Activated T-cell treated with anti-CD3 and anti-CD28 coated beads, Interleukin-2, amount 50 U/mL, for 48 hours (primary cell): ENCODE results near the gene CTNNA3.
"Not testable (repeated sequence)": the region's sequence is repeated elsewhere in the genome, so short reads cannot be mapped to it uniquely, and the experiment has no call there.

Source experiments
- DNase-seq, 2 experiments: peaks; one replicate each; pipeline ENCODE4 v3.0.0-alpha.2; 2020

The CTNNA3 gene

DNA sequence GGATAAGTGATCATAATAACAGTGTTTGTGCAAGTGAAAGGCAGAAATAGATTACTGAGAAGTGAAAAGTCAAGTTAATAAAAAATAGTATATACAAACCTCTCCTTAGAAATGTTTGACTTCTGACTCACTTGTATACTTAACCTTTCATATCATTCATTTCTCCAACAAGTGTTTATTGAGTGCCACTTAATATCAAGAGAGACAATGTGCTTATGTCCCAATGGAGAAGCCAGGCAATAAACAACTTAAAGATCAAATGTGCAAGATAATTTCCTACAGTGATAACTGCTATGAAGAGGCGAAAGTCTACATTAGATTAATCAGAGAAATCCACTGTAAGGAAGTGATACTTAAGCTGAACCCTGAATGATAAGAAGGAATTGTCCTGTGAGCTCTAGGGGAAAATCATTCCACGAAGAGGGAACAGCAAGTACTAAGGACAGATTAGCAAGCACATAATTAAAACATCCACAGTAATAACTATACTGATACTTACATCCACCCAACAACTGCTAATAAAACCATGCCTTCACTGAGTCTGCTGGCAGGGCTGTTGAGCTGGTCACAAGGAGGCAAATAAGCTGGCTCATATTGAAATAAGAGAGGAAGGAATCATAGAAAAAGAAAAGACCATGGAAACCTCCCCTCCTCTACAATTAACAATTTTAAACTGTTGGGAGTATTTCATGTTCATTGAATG lies 203.5 kb downstream of the CTNNA3 start:
- DNase-seq, result no peak

DNA sequence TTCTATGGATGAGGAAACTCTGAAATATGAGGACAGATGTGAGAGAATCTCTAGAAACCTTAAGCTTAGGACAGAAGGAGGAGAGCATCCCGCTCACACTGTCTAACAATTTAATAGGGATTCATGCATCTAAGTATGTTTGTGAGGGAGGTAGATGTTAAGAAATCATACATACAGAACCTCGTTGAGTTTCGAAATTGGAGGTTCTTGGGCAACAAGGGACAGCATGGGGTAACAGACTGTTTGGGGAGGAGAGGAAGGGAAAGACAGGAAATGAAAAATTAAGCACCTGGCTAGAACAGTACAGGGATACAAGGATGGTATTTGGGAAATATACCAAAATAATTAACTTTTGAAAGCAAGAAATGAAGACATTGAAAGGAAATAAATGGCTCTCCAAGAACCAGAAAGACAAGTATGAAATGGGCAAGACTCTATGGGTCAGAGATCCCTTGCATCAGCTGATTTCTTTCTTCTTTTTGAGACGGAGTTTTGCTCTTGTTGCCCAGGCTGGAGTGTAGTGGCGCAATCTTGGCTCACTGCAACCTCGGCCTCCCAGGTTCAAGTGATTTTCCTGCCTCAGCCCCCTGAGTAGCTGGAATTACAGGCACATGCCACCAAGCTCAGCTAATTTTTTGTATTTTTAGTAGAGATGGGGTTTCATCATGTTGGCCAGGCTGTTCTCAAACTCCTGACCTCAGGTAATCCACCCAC lies 207.9 kb downstream of the CTNNA3 start:
- no peak for DNase-seq

DNA sequence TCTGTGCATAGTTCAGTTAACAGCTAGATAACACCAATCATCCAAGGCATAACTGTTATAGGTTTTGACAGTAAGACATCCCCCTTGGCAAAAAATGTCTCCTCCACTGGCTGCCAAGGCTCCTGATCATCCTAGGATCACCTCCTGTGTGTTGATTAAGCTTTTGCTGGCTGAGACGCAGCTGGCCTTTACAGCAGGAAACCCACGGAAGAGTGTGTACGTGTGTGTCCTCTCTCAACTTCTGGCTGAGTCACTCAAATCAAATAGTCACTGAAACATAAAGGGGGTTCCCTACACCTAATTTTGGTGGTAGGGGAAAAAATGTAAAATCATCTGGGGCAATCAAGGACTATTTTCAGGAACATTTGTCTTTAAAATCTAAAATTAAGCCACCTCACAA lies 208.8 kb downstream of the CTNNA3 start:
- DNase-seq, result no peak

DNA sequence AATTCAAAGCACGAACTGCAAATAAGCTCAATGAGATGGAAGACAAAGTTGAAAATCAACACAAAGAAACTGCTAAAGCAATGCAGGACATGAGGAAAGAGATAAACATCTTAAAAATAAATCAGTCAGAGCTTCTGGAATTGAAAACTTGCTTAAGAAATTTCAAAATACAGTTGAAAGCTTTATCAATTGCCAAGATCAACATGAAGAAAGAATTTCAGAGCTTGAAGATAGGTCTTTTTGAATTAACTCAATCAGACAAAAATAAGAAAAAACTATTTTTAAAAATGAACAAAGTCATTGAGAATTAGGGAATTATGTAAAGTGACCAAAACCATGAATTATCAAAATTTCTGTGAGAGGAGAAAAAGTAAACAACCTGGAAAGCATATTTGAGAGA lies 218.1 kb downstream of the CTNNA3 start:
- DNase-seq, result no peak

DNA sequence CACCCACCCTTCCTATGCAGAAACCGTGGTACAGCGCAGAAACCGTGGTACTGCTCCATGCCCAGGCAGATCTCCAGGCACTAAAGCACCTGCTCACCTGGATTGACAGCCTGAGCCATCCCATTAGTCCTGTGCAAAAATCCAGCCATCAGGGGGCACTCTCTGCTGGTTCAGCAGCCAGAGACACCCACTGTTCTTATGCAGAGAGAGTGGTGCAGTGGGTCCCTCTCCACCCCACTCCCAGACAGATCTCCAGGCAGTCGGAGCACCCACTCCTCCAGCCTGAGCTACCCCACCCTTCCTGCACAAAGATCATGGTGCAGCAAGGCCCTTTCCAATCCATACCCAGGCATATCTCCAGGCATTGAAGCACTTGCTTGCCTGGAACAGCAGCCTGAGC lies 219.8 kb downstream of the CTNNA3 start:
- DNase-seq, result no peak

DNA sequence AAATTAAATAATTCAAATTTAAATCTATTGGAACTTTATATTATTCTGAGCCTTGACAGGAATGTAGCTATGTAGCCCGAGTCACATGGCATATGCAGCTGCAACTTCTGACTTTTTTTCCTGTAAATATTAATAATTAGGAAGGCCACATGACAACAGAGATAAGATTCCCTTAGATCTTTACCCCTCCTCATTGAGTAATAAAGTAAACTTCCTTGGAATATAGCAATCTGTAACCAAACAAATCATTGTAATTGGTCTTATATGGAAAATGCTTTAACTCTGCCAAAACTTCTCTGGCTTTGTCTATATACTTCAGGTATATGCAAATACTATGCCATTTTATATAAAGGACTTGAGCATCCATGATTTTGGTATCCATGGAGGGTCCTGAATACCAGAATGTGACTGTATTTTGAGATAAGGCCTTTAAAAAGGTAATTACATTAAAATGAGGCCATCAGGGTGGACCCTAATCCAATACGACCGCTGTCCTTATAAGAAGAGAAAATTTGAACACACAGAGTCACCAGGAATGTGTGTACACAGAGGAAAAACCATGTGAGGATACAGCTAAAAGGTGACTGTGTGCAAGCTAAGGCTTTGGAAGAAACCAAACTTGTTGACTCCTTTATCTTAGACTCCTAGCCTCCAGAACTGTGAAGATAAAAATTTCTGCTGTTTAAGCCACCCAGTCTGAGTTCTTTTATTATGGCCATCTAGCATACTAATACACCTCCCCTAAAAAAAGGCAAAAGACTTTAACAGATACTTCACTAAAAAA lies 222.0 kb downstream of the CTNNA3 start:
- no peak for DNase-seq

DNA sequence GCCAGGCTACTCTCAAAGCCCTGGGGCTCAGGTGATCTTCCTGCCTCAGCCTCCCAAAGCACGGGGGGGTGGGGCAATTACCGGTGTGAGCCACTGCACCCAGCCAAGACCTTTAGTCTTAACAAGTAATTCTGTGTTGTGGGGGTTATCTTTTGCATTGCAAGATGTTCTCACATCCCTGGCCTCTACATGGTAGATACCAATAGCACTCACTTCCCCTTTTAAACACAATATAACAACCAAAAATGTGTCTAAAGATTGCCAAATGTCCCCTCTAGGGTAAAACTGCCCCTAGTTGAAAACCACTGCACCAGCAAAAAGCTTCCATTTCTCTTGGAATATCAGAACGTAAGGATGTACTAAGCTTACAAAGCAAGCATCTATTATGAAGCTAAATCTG lies 225.0 kb downstream of the CTNNA3 start:
- DNase-seq, result no peak

DNA sequence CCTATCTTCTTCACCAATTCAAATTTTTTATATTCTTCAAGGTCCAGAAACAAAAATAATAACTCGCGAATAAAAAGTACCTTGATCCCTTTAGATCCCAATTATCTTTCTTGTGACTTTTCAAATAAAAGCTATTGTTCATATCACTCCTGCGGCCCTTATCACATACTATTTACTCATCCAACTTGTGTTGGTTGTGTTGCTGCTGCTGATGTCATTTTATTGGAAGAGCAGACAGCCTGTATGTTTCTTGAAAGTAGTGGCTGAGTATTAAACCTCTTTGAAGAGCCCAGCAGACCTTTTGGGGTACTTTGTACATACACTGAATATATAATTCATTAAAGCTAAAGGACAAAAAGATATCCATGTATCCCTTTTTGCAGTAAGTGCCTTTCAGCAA lies 231.7 kb downstream of the CTNNA3 start:
- no peak for DNase-seq

DNA sequence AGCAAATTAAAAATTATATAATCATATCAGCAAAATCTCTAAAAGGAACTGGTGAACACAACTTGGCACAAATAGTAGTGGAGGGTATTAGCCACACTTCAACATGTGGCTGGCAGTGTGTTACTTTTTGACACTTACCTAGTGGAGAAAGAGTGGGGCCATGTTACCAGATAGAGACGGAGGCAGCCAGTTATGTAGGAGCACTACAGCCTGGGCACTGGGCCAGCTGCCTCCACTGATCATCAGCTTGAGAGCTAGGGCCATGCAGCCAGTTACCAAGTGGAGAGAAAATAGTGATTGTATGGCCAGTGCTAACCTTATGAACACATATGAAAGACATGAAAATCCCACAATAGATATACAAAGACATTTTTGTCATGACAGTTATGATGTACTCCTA lies 243.1 kb downstream of the CTNNA3 start:
- DNase-seq, result no peak

DNA sequence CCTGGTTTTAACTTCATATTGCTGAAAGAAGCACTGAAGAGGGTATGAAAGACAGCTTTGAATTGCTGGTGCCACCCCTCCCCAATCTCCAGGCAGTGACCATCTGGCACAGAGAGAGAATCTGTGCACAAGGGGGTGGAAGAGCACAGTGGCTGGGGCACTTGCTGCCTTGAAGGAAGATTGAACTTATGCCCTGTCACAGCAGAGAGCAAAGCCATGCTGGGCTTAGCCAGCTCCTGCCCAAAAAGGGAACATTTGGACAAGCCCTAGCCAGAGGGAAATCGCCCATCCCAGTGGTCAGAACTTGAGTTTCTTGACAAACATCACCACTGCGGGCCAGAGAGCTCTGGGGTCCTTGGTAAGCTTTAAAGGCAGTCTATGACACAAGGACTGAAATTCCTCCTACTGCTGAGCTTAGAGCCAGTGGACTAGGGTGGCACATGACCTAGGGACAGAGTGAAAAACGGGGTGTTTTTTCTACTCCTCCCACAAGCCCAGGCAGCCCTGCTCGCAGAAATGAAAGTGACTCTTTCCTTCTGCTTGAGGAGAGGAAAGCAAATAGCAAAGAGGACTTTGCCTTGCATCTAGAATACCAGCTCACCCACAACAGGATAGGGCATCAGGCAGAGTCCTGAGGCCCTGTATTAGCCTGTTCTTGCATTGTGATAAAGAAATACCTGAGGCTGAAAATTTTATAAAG lies 257.2 kb downstream of the CTNNA3 start:
- DNase-seq, result no peak

DNA sequence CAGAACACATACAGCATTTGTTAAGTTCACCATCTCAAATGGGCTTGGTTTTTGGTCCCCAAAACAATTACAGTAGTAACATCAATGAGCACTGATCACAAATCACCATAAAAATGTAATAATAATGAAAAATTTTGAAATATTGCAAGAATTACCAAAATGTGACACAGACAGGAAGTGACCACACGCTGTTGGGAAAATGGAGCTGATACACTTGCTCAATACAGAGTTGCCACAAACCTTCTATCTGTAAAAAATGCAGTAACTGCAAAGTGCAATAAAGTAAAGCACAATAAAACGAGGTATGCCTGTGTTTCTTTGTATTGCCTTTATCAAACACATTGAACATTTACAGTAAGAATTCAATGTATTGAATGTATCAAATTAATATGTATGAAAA lies 262.7 kb downstream of the CTNNA3 start:
- no peak for DNase-seq

DNA sequence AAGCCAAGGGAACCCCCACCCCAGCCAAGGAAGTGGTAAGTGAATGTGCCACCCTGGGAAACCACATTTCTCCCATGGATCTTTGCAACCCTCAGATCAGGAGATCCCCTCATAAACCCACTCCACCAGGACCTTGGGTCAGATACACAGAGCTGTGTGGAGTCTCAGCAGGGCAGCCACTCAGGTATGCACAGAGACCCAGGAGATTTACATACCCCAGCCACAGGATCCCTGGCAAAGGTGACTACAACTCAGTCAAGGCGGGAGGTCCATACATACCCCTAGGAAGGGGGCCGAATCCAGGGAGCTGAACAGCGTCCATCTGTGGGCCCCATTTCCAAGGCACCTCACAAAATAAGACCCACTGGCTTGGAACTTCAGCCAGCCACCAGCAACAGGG lies 293.4 kb downstream of the CTNNA3 start:
- no peak for DNase-seq

DNA sequence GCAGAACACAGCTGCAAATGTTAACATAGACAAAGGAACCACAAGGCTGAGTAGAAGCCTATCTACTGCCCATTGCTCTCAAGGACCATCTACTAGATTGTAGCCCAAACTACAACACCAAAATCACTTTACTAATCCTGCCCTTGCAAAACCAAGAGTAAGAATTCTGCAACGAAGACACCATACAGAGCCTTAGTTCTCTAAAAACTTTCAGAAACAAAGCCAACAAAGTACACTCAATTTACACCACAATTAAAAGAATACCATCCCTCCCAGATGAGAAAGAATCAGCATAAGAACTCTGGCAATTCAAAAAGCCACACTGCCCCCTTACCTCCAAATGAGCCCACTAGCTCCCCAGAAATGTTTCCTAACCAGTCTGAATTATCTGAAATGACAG lies 294.3 kb downstream of the CTNNA3 start:
- no peak for DNase-seq

DNA sequence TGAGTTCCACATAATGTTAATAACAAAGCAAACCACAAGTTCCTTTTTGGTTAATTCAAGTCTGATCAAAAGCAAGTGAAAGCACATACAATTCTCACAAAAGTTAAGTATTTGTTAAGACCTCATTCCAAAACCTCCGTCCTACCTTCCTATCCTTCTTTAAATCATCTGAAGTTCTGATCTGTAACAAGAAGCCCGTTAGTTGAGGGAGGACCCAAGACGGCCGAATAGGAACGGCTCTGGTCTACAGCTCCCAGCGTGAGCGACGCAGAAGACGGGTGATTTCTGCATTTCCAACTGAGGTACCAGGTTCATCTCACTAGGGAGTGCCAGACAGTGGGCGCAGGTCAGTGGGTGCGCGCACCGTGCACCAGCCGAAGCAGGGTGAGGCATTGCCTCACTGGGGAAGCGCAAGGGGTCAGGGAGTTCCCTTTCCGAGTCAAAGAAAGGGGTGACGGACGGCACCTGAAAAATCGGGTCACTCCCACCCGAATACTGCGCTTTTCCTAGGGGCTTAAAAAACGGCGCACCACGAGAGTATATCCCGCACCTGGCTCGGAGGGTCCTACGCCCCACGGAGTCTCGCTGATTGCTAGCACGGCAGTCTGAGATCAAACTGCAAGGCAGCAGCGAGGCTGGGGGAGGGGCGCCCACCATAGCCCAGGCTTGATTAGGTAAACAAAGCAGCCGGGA lies 309.0 kb downstream of the CTNNA3 start:
- DNase-seq, result not testable (repeated sequence)

DNA sequence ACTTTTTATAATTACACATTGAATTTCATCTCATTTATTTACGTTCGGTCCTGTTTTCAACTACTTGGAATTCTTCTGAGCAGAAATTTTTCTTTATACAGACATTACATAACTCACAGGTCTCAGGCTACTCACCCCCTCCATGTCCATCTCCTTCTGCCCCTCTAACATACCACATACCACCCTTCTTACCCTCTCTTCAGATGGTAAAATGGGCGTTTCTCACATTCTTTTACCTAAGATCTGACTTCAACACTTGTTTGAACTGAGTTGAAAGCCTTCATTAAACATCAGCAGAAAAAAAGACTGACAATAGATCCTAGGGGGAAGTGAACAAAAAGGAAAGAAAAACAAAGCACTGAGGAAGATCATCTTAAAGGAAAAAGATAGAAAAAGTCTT lies 309.7 kb downstream of the CTNNA3 start:
- DNase-seq, result no peak

DNA sequence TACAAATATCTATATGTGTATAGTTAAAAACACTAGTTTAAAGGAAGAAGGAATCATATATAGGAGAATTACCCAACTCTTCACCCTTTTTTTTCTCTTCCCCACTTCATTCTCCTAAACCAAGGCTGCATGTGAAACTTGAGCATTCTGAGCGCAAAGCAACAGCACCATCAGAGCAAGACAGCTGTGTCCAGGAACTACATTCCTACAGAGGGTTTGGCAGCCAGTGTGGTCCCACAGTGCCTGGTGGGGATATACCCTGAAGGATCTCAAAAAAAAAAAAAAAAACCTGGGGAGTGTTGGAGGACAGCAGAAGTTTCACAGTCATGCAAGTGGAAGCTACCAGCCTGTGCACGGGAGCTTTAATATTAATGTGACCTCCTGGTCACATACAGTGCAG lies 310.4 kb downstream of the CTNNA3 start:
- DNase-seq, result no peak

DNA sequence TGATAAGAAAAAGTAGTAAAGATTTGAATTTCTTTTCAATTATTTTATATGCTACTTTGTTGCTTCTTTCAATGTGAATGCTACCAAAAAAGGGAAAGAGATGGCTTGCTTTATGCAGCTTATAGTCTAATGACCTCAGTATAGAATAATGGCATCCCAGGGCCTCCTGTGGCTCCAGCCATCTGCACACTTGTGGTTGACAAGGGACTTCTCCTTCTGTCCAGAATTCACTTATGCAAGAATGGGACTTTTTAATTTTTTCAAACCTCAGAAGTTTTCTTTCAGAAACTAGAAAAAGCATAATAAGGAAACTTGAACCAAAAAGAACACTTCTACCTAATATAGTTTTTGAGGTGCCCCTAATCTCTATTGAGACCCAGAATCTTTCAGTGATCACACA lies 310.9 kb downstream of the CTNNA3 start:
- DNase-seq, result no peak

DNA sequence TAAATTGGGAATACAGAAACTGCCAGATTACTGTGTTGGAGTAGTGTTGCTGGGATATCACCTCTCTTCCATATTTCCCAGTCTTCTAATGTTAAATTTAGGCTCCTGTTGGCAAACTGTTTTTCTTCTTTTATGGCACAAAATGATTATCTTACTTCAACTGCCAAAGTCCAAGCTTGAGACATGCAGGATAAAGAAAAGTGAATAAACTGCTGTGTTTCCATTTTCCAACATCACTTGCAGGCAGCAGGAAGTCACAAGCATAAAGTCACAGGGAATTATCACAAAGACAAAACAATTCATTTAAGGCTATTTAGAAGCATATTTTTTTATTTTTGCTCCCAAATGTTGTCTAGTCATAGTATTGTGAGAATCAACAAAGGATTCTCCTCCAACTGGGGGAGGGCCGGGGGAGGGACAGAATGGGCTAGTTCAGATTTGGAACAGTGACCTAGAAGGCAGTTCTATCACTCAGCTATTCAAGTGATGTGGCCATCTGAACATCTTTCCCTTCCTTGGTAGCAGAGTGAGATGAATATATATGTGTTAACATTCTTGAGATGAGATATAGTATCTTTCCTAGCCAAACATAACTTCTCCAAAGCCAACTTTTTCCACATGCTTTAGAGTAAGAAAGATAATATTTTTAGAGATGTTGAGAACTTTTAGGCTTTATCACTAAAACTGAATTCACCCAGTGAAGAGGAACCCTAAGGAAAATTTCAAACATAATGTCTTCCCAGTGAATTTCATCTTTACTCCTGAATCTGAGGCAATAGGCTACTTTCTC lies 364.7 kb downstream of the CTNNA3 start:
- DNase-seq, result no peak

DNA sequence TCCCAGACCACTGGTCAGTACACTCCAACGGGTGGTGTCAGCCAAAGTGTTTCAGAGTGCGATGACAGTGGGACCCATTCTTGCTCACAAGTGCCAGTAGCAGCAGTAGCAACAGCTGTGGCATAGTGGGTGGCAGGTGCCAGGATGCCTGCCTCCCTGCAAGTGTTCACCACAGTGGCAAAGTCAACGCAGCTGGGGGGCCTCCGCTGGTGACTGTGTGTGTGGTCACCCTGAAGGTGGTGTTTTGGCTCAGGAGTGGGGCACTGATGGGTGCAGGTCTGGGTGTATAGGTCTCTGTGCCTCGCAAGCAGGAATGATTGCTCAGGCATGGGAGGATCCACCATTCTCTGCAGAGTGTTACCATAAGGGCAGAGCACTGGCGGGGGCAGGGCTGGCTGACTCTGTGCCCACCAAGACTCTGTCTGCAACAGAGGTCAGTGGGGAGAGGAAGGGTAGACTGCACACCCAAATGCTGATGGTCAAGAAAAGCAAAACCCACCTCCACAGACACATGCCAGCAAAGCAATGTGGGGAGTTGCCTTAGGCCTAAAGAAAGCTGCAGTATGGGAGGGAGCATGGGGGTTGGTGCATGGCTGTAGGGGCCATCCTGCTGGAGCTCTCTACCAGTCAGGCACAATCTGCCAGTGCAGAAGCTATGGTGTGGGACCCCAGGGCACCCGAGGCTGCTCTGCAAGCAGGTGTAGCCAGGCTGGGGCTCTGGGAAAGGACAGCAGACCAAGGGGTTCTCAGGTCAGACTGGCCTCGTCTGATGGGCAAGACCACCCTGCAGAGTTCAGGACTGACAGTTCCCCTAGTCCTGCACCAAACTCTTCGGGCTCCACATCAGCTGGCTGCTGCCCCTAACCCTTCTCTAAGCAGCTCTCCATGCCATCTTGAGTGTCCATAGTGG lies 368.1 kb downstream of the CTNNA3 start:
- DNase-seq, result no peak

DNA sequence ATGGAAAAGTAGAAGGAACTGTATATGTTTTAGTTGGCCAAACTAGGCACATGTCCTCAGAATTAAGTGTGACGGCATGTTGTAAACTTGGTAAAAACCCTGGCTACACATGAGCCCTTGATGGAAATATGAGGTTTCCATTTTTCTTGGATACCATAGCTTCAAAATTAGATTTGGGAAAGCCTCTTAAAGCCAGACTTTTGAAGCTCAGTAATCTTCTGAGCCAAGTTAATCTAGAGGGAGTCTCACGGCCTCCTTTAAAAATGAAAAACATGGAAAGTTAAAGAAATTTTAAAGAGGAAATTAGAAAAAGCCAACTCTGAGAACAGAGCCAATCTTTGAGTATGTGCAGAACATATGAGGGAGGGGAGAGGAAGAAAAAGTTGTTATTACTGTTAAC lies 376.0 kb downstream of the CTNNA3 start:
- no peak for DNase-seq

DNA sequence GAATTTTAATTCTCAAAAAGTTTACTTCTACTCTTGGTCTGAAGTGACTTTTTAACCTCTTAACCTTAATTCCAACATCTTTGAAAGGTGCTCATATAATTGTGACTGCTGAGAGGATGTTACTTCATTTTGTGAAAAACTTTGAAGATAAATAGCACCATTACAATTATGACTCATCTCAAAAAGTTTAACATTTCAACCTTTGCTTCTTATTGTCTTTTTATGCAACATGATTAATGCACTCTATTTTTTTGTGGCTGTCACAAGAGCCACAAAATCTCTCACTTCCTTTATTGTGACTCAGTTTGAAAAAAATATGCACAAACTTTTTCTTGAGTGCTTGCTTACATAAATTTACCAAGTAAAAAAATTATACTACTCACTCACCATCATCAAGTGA lies 387.1 kb downstream of the CTNNA3 start:
- DNase-seq, result no peak
